IMR-90 (cell line): ENCODE measurements around the gene VEGFA. TPM values are rescaled to one million over a fixed set of nuclear protein-coding genes. Genes with fewer than 3 reads are reported as not detected.

ENCODE experiments used
- ATAC-seq: fragments of 200-7000 bp; cut with Tn5 transposase; 2 replicates; pipeline ENCODE4 v1.9.1; 2020; ENCODE audit warnings: low read depth, mild to moderate bottlenecking, moderate library complexity
- BruUV-seq: library from RNA; stranded (reverse); fragments of 400-500 nt; replicated peaks from 2 replicates; lab custom pipeline; 2021; lab: Mats Ljungman, UMichigan
- CTCF ChIA-PET: fragments of 300-600 bp; formaldehyde crosslinking; extraction: SDS; loops from one replicate; lab custom pipeline; 2021; ENCODE audit warnings: antibody characterized with exemption; lab: Yijun Ruan, JAX
- POLR2A ChIA-PET: fragments of 300-600 bp; sonication (Branson Sonifier 250); formaldehyde crosslinking; loops from one replicate; lab custom pipeline; 2022; ENCODE audit warnings: antibody characterized with exemption; ENCODE audit not compliant: unreplicated experiment; lab: Charles Lee
- DNase-seq: peaks from one replicate; pipeline ENCODE4 v3.0.0; 2013
- H2AFZ ChIP-seq: replicated peaks from 2 replicates; pipeline ENCODE3; 2013; ENCODE audit warnings: low read length, mild to moderate bottlenecking; ENCODE audit not compliant: poor library complexity
- H2AK5ac ChIP-seq: 2 replicates; pipeline ENCODE4 v1.6.1; 2013; ENCODE audit warnings: low read depth, low read length, inconsistent platforms
- H2AK9ac ChIP-seq: replicated peaks from 2 replicates; pipeline ENCODE3; 2013; ENCODE audit warnings: mild to moderate bottlenecking, low read depth, low read length, moderate library complexity; ENCODE audit not compliant: poor library complexity
- H2BK120ac ChIP-seq: 2 replicates; pipeline ENCODE4 v1.6.1; 2013; ENCODE audit warnings: low read depth, low read length, inconsistent platforms
- H2BK15ac ChIP-seq: 3 replicates; pipeline ENCODE4 v1.6.1; 2013; ENCODE audit warnings: low read depth, low read length, inconsistent platforms
- H2BK20ac ChIP-seq: 2 replicates; pipeline ENCODE4 v1.6.1; 2013; ENCODE audit warnings: low read depth, mild to moderate bottlenecking, inconsistent platforms, low read length, moderate library complexity
- H2BK5ac ChIP-seq: 2 replicates; pipeline ENCODE4 v1.6.1; 2013; ENCODE audit warnings: mild to moderate bottlenecking, low read depth, low read length, inconsistent platforms; ENCODE audit not compliant: poor library complexity, severe bottlenecking
- H3K14ac ChIP-seq: replicated peaks from 2 replicates; pipeline ENCODE4 v1.6.1; 2013; ENCODE audit warnings: low read depth, low read length, inconsistent platforms
- H3K18ac ChIP-seq: 2 replicates; pipeline ENCODE4 v1.6.1; 2013; ENCODE audit warnings: low read depth, low read length, control low read depth
- H3K23ac ChIP-seq: 2 replicates; pipeline ENCODE4 v1.6.1; 2013; ENCODE audit warnings: low read depth, low read length, inconsistent platforms
- H3K27ac ChIP-seq: 2 replicates; pipeline ENCODE4 v1.5.1; 2013; ENCODE audit warnings: mild to moderate bottlenecking, control low read depth, low read length; ENCODE audit not compliant: insufficient read depth
- H3K27me3 ChIP-seq: 2 replicates; pipeline ENCODE4 v1.6.1; 2013; ENCODE audit warnings: low read length; ENCODE audit not compliant: control insufficient read depth, insufficient read depth
- H3K36me3 ChIP-seq: 2 replicates; pipeline ENCODE4 v1.6.1; 2013; ENCODE audit warnings: low read length, mixed read lengths; ENCODE audit not compliant: control insufficient read depth, insufficient read depth
- H3K4ac ChIP-seq: 2 replicates; pipeline ENCODE4 v1.6.1; 2013; ENCODE audit warnings: low read depth, low read length, inconsistent platforms
- H3K4me1 ChIP-seq: 2 replicates; pipeline ENCODE4 v1.6.1; 2013; ENCODE audit warnings: low read length, mixed read lengths; ENCODE audit not compliant: control insufficient read depth, insufficient read depth
- H3K4me2 ChIP-seq: 2 replicates; pipeline ENCODE4 v1.6.1; 2013; ENCODE audit warnings: low read depth, mild to moderate bottlenecking, control low read depth, low read length, moderate library complexity
- H3K4me3 ChIP-seq: 2 replicates; pipeline ENCODE4 v1.5.1; 2013; ENCODE audit warnings: low read depth, mild to moderate bottlenecking, control low read depth, low read length, moderate library complexity; ENCODE audit not compliant: insufficient read depth
- H3K56ac ChIP-seq: 2 replicates; pipeline ENCODE4 v1.6.1; 2013; ENCODE audit warnings: low read length, inconsistent platforms; ENCODE audit not compliant: insufficient read depth; ENCODE audit errors: extremely low read depth
- H3K79me1 ChIP-seq, 2 experiments: 2 replicates each; pipeline ENCODE4 v1.6.1; 2013; ENCODE audit warnings: low read length in 2 of 2, inconsistent platforms in 1 of 2, low read depth in 1 of 2
- H3K9ac ChIP-seq: 2 replicates; pipeline ENCODE4 v1.6.1; 2013; ENCODE audit warnings: low read depth, low read length, control low read depth
- H3K9me1 ChIP-seq: 2 replicates; pipeline ENCODE4 v1.6.1; 2013; ENCODE audit warnings: low read length, inconsistent platforms; ENCODE audit not compliant: insufficient read depth
- H3K9me3 ChIP-seq: 2 replicates; pipeline ENCODE4 v1.6.1; 2013; ENCODE audit warnings: low read length; ENCODE audit not compliant: control insufficient read depth, insufficient read depth
- H4K20me1 ChIP-seq: 2 replicates; pipeline ENCODE4 v1.6.1; 2013; ENCODE audit warnings: low read length, inconsistent platforms; ENCODE audit not compliant: insufficient read depth
- H4K5ac ChIP-seq: 2 replicates; pipeline ENCODE4 v1.6.1; 2013; ENCODE audit warnings: mild to moderate bottlenecking, low read depth, low read length, control low read depth
- H4K8ac ChIP-seq, 2 experiments: 2 replicates each; pipeline ENCODE4 v1.6.1; 2013; ENCODE audit warnings: low read depth in 2 of 2, low read length in 2 of 2, control low read depth in 1 of 2, inconsistent platforms in 1 of 2
- H4K91ac ChIP-seq: 2 replicates; pipeline ENCODE4 v1.6.1; 2013; ENCODE audit warnings: low read depth, low read length, inconsistent platforms; ENCODE audit not compliant: insufficient read depth
- CHD1 ChIP-seq: IDR thresholded peaks from 2 replicates; pipeline ENCODE4 v1.6.1; 2012; ENCODE audit warnings: low read depth, low read length, improper control_type of control experiment
- ELK1 ChIP-seq: fragments of 150-350 bp; IDR thresholded peaks from 2 replicates; pipeline ENCODE4 v1.6.1; 2016; ENCODE audit warnings: low read depth, mild to moderate bottlenecking, low read length, moderate library complexity, borderline replicate concordance
- FOS ChIP-seq: fragments of 150-350 bp; IDR thresholded peaks from 2 replicates; pipeline ENCODE4 v1.6.1; 2016; ENCODE audit warnings: low read depth, low read length
- MAFK ChIP-seq: IDR thresholded peaks from 2 replicates; pipeline ENCODE4 v1.6.1; 2012; ENCODE audit warnings: low read depth, low read length, improper control_type of control experiment
- MAZ ChIP-seq: IDR thresholded peaks from 2 replicates; pipeline ENCODE4 v1.6.1; 2012; ENCODE audit warnings: low read depth, mild to moderate bottlenecking, low read length, improper control_type of control experiment, moderate library complexity, borderline replicate concordance
- MXI1 ChIP-seq: IDR thresholded peaks from 2 replicates; pipeline ENCODE4 v1.6.1; 2012; ENCODE audit warnings: low read depth, mild to moderate bottlenecking, low read length, moderate library complexity, borderline replicate concordance
- NFE2L2 ChIP-seq: fragments of 150-350 bp; IDR thresholded peaks from 2 replicates; pipeline ENCODE4 v1.6.1; 2016; ENCODE audit warnings: low read depth, mild to moderate bottlenecking, low read length
- POLR2A ChIP-seq: IDR thresholded peaks from 2 replicates; pipeline ENCODE4 v1.6.1; 2012; ENCODE audit warnings: mild to moderate bottlenecking, low read depth, low read length
- RCOR1 ChIP-seq: IDR thresholded peaks from 2 replicates; pipeline ENCODE4 v1.6.1; 2012; ENCODE audit warnings: mild to moderate bottlenecking, low read length, improper control_type of control experiment; ENCODE audit not compliant: insufficient replicate concordance
- SMC3 ChIP-seq: fragments of 150-350 bp; IDR thresholded peaks from 2 replicates; pipeline ENCODE4 v1.6.1; 2016; ENCODE audit warnings: low read depth, mild to moderate bottlenecking, antibody characterized with exemption, low read length, moderate library complexity
- WGBS, 2 experiments: methylation state at CpG; one replicate each; pipeline versions ENCODE4 v1.1.5 to v1.1.7; 2013; ENCODE audit warnings: missing lambda C conversion rate in 2 of 2; ENCODE audit not compliant: insufficient read length in 1 of 2; ENCODE audit errors: extremely low coverage in 2 of 2; 5-methylcytosine and 5-hydroxymethylcytosine counted together
- dilution Hi-C: fragments of 300-500 bp; cut with HindIII; formaldehyde crosslinking; loops from one replicate; pipeline ENCODE4 v1.14.3; 2018; ENCODE audit warnings: low sequenced_read_pairs; ENCODE audit not compliant: unreplicated experiment
- in situ Hi-C: fragments of 300-500 bp; cut with MboI; formaldehyde crosslinking; loops from 3 replicates; pipeline ENCODE4 v1.14.3; 2019; ENCODE audit warnings: low sequenced_read_pairs, inconsistent platforms, mixed read lengths
- intact Hi-C: fragments of 100-400 bp; cut with micrococcal nuclease; formaldehyde crosslinking; loops from 2 replicates; pipeline ENCODE4 v1.10.0; 2022
- polyA plus RNA-seq, 3 experiments: library from polyadenylated mRNA; depleted of rRNA; stranded (reverse); fragments of >200 nt; gene quantifications; 2 replicates each; pipeline ENCODE4 v1.2.3, GENCODE V29; 2012; ENCODE audit warnings: low replicate concordance in 1 of 3
- total RNA-seq: library from RNA; depleted of rRNA; stranded (reverse); fragments of >200 nt; gene quantifications from 2 replicates; pipeline ENCODE4 v1.2.3, GENCODE V29; 2012
- TF ChIP-seq, protein P1 (sequence below): fragments of 150-350 bp; IDR thresholded peaks from 2 replicates; pipeline ENCODE4 v1.6.1; 2017; ENCODE audit warnings: mild to moderate bottlenecking, antibody characterized with exemption, low read length, low read depth
- TF ChIP-seq, protein P2 (sequence below): conservative IDR thresholded peaks from 2 replicates; pipeline ENCODE4 v1.5.1; 2012; ENCODE audit warnings: mild to moderate bottlenecking, low read depth, low read length, improper control_type of control experiment

The VEGFA gene
- total and polyA plus RNA-seq, 2 of the 4 experiments (the other 2 are of a cell fraction) = 190 to 234 TPM

GRCh38 chr6:43740321-43740960, 29.6 kb upstream of the VEGFA start:
- Histone ChIP-seq H3K4me1 (no peaks in the 10 kb centered on the region; the same call in 1 of the 2 replicates), H3K9me1 (peaks cover 6% of the 10 kb centered on the region; the same call in 1 of the 2 replicates), H4K8ac (no peak overlapping the region), H2AK5ac (no peak overlapping the region), H3K27ac (no peak overlapping the region), H4K91ac (no peak overlapping the region), H3K9ac (no peak overlapping the region), H2BK15ac (no peak overlapping the region), H4K5ac (no peak overlapping the region), H3K27me3 (peaks cover 13% of the 10 kb centered on the region), H3K36me3 (no peaks in the 10 kb centered on the region), H3K23ac (no peak overlapping the region), H2AK9ac (no peak overlapping the region), H3K14ac (no peak overlapping the region), H2BK5ac (no peak overlapping the region), H3K79me1 (no peaks in the 10 kb centered on the region), H3K9me3 (peaks cover 4% of the 10 kb centered on the region), H3K18ac (no peak overlapping the region), H3K4me3 (no peak overlapping the region), H3K4ac (no peak overlapping the region), H3K4me2 (no peak overlapping the region), H2BK120ac (no peak overlapping the region), H2AFZ (no peak overlapping the region), H4K20me1 (no peaks in the 10 kb centered on the region), H2BK20ac (no peak overlapping the region), H3K56ac (no peak overlapping the region)
- dilution Hi-C loops = no loop called here
- ATAC-seq (no peak), DNase-seq (no peak)
- POLR2A ChIA-PET = no interaction called here
- in situ Hi-C loops = no loop called here
- no CpG with 5 or more reads among the region's 6 CpGs for WGBS, 2 experiments
- CTCF ChIA-PET = no interaction called here
- TF ChIP-seq FOS (no peak), CHD1 (no peak), ELK1 (no peak), POLR2A (no peak), MAZ (no peak), MAFK (no peak), NFE2L2 (no peak), SMC3 (no peak), RCOR1 (no peak), MXI1 (no peak)
- TF ChIP-seq, protein P1, sequence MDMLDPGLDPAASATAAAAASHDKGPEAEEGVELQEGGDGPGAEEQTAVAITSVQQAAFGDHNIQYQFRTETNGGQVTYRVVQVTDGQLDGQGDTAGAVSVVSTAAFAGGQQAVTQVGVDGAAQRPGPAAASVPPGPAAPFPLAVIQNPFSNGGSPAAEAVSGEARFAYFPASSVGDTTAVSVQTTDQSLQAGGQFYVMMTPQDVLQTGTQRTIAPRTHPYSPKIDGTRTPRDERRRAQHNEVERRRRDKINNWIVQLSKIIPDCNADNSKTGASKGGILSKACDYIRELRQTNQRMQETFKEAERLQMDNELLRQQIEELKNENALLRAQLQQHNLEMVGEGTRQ = no peak
- TF ChIP-seq, protein P2, sequence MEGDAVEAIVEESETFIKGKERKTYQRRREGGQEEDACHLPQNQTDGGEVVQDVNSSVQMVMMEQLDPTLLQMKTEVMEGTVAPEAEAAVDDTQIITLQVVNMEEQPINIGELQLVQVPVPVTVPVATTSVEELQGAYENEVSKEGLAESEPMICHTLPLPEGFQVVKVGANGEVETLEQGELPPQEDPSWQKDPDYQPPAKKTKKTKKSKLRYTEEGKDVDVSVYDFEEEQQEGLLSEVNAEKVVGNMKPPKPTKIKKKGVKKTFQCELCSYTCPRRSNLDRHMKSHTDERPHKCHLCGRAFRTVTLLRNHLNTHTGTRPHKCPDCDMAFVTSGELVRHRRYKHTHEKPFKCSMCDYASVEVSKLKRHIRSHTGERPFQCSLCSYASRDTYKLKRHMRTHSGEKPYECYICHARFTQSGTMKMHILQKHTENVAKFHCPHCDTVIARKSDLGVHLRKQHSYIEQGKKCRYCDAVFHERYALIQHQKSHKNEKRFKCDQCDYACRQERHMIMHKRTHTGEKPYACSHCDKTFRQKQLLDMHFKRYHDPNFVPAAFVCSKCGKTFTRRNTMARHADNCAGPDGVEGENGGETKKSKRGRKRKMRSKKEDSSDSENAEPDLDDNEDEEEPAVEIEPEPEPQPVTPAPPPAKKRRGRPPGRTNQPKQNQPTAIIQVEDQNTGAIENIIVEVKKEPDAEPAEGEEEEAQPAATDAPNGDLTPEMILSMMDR = no peak
- intact Hi-C loops = no loop called here
- BruUV-seq = no TSS peak
